HG03060 (cell line): Measurements from ENCODE around the gene RPL10A.
"Not testable (repeated sequence)": the region's sequence is repeated elsewhere in the genome, so short reads cannot be mapped to it uniquely, and the experiment has no call there.

Source experiments
- ATAC-seq: cut with Tn5 transposase; IDR thresholded peaks from one replicate; pipeline ENCODE4 v1.9.1; 2021; ENCODE audit warnings: low read depth, moderate number of reproducible peaks; ENCODE audit not compliant: unreplicated experiment

RPL10A gene

DNA sequence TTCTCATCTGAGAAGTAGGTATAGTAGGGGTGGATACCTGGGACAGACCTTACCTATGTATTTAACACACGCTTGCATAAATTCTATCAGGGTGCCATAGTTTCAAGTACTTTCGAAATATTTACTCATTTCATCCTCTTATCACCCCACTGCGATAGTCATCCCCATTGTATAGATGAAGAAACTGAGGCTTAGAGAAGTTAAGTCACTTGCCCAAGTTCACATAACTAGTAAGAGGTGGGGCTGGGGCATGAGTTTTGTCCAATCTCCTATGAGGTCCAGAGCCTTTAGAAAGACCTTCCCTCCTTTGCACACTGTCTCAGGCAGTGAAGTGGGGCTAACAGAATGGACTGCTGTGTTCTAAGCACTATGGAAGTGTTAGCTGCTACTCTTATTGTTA is 38.3 kb downstream of the RPL10A start:
- ATAC-seq, result no peak

DNA sequence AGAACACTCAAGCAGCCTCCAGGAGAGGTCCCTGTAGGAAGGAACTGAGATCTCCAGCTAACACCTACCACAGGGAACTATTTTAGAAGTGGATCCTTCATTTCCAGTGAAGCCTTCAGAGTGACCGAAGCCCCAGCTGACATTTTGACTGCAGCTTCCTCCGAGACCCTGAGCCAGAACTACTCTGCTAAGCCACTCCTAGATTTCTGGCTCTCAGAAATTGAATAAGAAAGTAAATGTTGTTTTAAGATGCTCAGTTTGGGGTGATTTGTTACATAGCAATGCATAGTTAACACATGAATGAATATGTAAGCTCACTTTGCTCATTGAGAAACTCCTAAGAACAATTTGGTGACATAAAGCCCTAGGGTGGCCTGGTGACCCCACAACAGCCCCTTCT is 39.0 kb downstream of the RPL10A start:
- no peak for ATAC-seq

DNA sequence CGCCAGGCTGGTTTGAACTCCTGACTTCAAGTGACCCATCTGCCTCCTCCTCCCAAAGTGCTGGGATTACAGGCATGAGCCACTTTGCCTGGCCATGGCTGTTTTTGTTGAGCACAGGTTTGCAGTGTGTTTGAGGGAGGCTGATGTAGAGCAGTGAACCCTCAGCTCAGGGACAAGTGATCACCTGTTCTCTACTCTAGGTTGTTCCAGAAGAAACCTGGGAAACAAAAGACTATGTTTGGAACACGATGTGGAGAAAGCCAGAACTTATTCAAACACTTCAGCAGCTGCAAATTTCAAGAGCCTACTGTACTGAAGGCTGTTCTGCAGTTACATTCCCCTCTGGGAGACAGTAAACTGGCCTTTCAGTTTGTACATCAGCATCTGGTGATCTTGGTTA is 39.8 kb downstream of the RPL10A start:
- no peak for ATAC-seq

- no peak for ATAC-seq
Measured at GRCh38 chr6:35508542-35508941, 40.3 kb downstream of the RPL10A start.

- ATAC-seq, result no peak
Measured at GRCh38 chr6:35510916-35511561, 42.8 kb downstream of the RPL10A start.

GRCh38 chr6:35511562-35511941 is 43.4 kb downstream of the RPL10A start:
- no peak for ATAC-seq

- no peak for ATAC-seq
Measured at GRCh38 chr6:35512006-35512405, 43.8 kb downstream of the RPL10A start.

DNA sequence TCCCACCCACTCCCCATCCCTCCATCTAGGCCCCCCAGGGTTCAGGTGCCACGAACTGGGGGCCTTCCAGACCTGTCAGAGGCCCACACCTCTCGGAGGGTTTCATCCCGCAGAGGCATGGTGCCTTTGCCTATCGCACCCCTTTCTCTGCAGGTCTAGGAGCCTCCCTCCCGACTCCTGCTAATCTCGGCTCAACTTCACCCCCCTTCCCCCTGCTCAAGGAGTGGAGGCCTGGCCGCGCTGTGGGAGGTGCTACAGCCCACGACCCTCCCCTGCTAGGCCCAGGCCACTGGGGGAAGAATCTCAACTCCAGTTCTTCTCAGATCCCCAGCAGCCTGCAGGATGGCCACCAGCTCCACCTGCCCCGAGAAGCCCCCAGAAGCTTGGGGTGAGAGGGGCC is 44.5 kb downstream of the RPL10A start, which contains the start of gene TULP1:
Gene TULP1, minus strand, starts transcription at position 157 of the 400 bp plus-strand sequence. Its CDS starts 38 bp downstream, at position 119.
- ATAC-seq, result no peak

DNA sequence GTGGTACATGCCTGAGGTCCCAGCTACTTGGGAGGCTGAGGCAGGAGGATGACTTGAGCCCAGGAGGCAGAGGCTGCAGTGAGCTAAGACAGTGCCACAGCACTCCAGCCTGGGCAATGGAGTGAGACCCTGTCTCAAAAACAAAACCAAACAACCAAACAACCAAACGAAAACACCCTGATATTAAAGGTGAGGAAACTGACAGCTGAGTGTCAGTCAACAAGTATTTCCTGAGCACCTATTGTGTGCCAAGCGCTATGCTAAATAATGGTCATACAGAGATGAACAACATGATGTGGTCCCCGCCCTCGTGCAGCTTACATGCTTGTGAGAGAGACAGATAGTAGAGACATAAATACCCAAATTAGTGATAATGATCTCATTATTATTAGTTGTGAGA is 46.4 kb downstream of the RPL10A start:
- ATAC-seq, result no peak

GRCh38 chr6:35515939-35516338 is 47.7 kb downstream of the RPL10A start:
- not testable (repeated sequence) for ATAC-seq

GRCh38 chr6:35516712-35517111 is 48.5 kb downstream of the RPL10A start:
- no peak for ATAC-seq

DNA sequence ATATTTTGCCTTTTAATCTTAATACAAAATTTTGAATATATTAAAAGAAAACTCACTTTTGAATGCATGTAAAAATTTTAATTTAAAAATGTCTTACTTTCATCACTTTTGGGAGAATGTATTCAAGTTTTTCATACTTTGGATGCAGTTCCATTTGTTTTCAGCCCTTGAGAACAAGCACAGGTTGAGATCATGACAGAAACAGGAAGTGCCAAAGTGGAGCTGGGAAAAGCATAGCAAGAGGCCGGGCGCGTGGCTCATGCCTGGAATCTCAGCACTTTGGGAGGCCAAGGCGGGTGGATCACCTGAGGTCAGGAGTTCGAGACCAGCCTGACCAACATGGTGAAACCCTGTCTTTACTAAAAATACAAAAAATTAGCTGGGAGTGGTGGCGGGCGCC is 49.8 kb downstream of the RPL10A start:
- not testable (repeated sequence) for ATAC-seq

DNA sequence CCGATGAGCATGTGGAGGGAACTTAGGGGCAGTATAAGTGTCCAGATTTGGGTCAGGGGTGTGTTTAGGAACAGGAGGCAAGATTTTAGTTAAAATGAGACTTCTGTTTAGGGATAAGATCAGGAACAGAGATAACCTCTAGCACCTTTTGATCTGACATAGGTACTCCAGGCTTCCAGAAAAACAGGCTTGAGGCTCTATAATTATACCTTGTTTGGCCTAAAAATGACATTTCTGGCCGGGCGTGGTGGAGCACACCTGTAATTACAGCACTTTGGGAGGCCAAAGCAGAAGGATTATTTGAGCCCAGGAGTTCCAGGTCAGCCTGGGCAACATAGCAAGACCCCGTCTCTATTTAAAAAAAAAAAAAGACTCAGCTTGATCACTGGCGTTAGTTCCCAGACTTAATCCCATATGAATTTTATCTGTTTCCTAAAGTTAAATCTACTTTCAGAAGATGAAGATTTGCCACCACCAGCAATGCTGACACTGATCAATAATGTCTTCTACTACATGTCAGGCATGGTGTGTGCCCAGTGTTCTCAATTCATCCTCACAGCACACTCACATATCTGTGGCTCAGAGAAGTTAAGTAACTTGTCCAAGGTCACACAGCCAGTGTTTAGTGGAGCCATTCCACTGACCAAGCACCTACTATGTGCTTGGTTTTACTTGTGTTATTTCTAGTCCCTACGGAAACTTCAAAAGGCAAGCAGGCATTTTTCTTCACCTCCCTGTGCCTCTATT is 50.5 kb downstream of the RPL10A start:
- ATAC-seq, result no peak

- no peak for ATAC-seq
Measured at GRCh38 chr6:35519313-35520015, 51.3 kb downstream of the RPL10A start.
